ENCODE data around the gene MRPS12. TPM values are rescaled to one million over a fixed set of nuclear protein-coding genes. Genes with fewer than 3 reads are reported as not detected.
A peak's percentile ranks its signal among the peaks of the same experiment; 100 is the strongest.

Gene MRPS12
- total and polyA plus RNA-seq, 2 of the 13 experiments (the other 11 are each of a cell fraction or from before 2014, with no cell fraction given) = 27.5 to 54.8 TPM

DNA sequence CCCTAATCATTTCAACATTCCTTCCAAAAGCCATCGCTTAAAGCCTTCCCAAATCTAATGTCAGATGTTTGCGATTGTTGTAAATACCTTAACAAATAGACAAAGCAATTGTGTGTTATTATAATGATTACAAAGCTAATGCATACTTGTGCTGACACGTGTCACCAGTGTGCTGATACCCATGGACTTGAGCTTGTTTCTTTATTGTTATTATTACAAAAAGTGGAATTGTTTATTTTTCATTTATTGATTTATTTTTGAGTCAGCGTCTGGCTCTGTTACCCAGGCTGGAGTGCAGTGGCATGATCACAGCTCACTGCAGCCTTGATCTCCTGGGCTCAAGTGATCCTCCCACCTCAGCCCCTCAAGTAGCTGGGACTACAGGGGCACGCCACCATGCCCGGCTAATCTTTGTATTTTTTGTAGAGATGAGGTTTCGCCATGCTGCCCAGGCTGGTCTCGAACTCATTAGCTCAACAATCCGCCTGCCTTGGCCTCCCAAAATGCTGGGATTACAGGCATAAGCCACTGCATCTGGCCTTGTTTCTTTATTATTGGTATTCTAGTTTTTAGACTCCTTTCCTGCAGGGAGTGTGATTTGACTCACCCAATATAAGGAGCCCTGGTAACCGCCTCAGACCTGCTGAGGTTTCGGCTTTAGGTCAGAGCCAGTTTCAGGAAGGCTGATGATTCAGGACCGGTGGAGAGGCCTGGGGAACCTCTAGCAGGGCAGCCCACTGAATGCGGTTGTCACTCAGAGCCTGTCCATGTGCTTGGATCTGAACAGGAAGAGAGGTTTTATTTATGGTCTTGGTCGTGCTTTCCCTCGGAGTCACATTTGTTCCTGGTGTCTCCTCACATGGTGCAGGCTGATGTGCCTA is 46.9 kb downstream of the MRPS12 start (continued):
- 0 out of 2 replicates have a peak, but pooled peaks have one; percentile 34 for TF ChIP-seq AHDC1 (CRISPR knock-in tag; IDR thresholded peaks at IDR 0.05; ENCODE audit: borderline replicate concordance)
- TF ChIP-seq, protein P1, sequence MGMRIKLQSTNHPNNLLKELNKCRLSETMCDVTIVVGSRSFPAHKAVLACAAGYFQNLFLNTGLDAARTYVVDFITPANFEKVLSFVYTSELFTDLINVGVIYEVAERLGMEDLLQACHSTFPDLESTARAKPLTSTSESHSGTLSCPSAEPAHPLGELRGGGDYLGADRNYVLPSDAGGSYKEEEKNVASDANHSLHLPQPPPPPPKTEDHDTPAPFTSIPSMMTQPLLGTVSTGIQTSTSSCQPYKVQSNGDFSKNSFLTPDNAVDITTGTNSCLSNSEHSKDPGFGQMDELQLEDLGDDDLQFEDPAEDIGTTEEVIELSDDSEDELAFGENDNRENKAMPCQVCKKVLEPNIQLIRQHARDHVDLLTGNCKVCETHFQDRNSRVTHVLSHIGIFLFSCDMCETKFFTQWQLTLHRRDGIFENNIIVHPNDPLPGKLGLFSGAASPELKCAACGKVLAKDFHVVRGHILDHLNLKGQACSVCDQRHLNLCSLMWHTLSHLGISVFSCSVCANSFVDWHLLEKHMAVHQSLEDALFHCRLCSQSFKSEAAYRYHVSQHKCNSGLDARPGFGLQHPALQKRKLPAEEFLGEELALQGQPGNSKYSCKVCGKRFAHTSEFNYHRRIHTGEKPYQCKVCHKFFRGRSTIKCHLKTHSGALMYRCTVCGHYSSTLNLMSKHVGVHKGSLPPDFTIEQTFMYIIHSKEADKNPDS (CRISPR knock-in tag; IDR thresholded peaks at IDR 0.05) = no peak
- TF ChIP-seq, protein P2, sequence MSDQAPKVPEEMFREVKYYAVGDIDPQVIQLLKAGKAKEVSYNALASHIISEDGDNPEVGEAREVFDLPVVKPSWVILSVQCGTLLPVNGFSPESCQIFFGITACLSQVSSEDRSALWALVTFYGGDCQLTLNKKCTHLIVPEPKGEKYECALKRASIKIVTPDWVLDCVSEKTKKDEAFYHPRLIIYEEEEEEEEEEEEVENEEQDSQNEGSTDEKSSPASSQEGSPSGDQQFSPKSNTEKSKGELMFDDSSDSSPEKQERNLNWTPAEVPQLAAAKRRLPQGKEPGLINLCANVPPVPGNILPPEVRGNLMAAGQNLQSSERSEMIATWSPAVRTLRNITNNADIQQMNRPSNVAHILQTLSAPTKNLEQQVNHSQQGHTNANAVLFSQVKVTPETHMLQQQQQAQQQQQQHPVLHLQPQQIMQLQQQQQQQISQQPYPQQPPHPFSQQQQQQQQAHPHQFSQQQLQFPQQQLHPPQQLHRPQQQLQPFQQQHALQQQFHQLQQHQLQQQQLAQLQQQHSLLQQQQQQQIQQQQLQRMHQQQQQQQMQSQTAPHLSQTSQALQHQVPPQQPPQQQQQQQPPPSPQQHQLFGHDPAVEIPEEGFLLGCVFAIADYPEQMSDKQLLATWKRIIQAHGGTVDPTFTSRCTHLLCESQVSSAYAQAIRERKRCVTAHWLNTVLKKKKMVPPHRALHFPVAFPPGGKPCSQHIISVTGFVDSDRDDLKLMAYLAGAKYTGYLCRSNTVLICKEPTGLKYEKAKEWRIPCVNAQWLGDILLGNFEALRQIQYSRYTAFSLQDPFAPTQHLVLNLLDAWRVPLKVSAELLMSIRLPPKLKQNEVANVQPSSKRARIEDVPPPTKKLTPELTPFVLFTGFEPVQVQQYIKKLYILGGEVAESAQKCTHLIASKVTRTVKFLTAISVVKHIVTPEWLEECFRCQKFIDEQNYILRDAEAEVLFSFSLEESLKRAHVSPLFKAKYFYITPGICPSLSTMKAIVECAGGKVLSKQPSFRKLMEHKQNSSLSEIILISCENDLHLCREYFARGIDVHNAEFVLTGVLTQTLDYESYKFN (CRISPR knock-in tag; conservative IDR thresholded peaks at IDR 0.05) = 0 out of 2 replicates have a peak, but pooled peaks have one; percentile 12
- TF ChIP-seq LRRFIP1 (CRISPR knock-in tag; conservative IDR thresholded peaks at IDR 0.05) = no peak
- TF ChIP-seq, protein P3, sequence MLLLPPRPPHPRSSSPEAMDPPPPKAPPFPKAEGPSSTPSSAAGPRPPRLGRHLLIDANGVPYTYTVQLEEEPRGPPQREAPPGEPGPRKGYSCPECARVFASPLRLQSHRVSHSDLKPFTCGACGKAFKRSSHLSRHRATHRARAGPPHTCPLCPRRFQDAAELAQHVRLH (CRISPR knock-in tag; IDR thresholded peaks at IDR 0.05; ENCODE audit: borderline replicate concordance, low read depth) = no peak
- no peak for TF ChIP-seq ZNF776 (CRISPR knock-in tag; IDR thresholded peaks at IDR 0.05)
- no peak for TF ChIP-seq ZSCAN12 (CRISPR knock-in tag; IDR thresholded peaks at IDR 0.05)
